Kidney (tissue), 14 donors: ENCODE measurements around the gene SRCIN1. TPM values are rescaled to one million over a fixed set of nuclear protein-coding genes. Genes with fewer than 3 reads are reported as not detected.

Experiments
- DNase-seq, 5 donors: peaks; one replicate each; pipeline ENCODE4 v3.0.0-alpha.2; 2013 to 2020
- FAIRE-seq: peaks from 2 replicates; lab custom pipeline; 2012; peaks lifted over from hg19 to GRCh38; lab: Jason Lieb, UNC
- H3K27ac ChIP-seq, 2 donors: one replicate each; pipeline ENCODE4 v1.7.0; 2013; ENCODE audit warnings: low read depth in 2 of 2, low read length in 2 of 2, inconsistent platforms in 1 of 2
- H3K27me3 ChIP-seq: one replicate; pipeline ENCODE4 v1.7.1; 2013; ENCODE audit warnings: low read length, inconsistent platforms; ENCODE audit not compliant: control insufficient read depth, insufficient read depth
- H3K36me3 ChIP-seq, 3 donors: one replicate each; pipeline versions ENCODE4 v1.7.0 to v1.7.1; 2013; ENCODE audit warnings: low read length in 3 of 3, control low read depth in 1 of 3, inconsistent platforms in 1 of 3; ENCODE audit not compliant: insufficient read depth in 3 of 3, control insufficient read depth in 2 of 3
- H3K4me1 ChIP-seq, 3 donors: one replicate each; pipeline versions ENCODE4 v1.7.0 to v1.7.1; 2013; ENCODE audit warnings: low read length in 3 of 3, inconsistent platforms in 1 of 3, low read depth in 1 of 3; ENCODE audit not compliant: control insufficient read depth in 2 of 3, insufficient read depth in 2 of 3
- H3K4me3 ChIP-seq, 3 donors: one replicate each; pipeline versions ENCODE4 v1.7.0 to v1.8.1; 2013; ENCODE audit warnings: low read length in 3 of 3, control low read depth in 1 of 3, inconsistent platforms in 1 of 3
- H3K9ac ChIP-seq, 3 donors: one replicate each; pipeline versions ENCODE4 v1.7.0 to v1.7.1; 2013; ENCODE audit warnings: low read length in 3 of 3, control low read depth in 1 of 3, inconsistent platforms in 1 of 3
- H3K9me3 ChIP-seq, 3 donors: one replicate each; pipeline versions ENCODE4 v1.7.0 to v1.7.1; 2013; ENCODE audit warnings: low read length in 3 of 3, control low read depth in 1 of 3, inconsistent platforms in 1 of 3; ENCODE audit not compliant: control insufficient read depth in 2 of 3, insufficient read depth in 1 of 3
- intact Hi-C: fragments of 100-400 bp; cut with DNase I; formaldehyde crosslinking; loops from one replicate; pipeline ENCODE4 v1.11.1; 2022
- polyA plus RNA-seq: library from polyadenylated mRNA; stranded (reverse); fragments of 350-450 nt; fragmentation: Illumina TruSeq; extraction: RNeasy Lipid Tissue Mini Kit (QIAGEN cat#74804); gene quantifications from one replicate; pipeline ENCODE4 v1.2.3, GENCODE V29; 2014; ENCODE audit warnings: low read depth, low replicate concordance; ENCODE audit not compliant: insufficient read depth
- total RNA-seq: library from RNA; stranded (reverse); fragmentation: NEBNext Ultra II Directional; extraction: Animal tissue kit (Norgen Biotek cat#: 25700); gene quantifications from one replicate; pipeline ENCODE4 v1.2.1, GENCODE V29; 2021
- TF ChIP-seq, protein P1 (sequence below): IDR thresholded peaks from 3 replicates; pipeline ENCODE4 v1.5.1; 2012; ENCODE audit warnings: mild to moderate bottlenecking, moderate library complexity, borderline replicate concordance; ENCODE audit not compliant: insufficient read depth; ENCODE audit errors: extremely low read depth
- donor health status: control.
- donor health status: control.
- donor health status: control.
- donor health status: control.
- donor health status: control.
- donor health status: DM: yes; HTN: yes; CAD: no.
- donor health status: Normal renal cell carcinoma (clear cell type).

Gene SRCIN1
- total and polyA plus RNA-seq, 2 donors from 2014 or later: 0.34 to 6.1 TPM

GRCh38 chr17:38579083-38579480 is 26.7 kb downstream of the SRCIN1 start:
- Histone ChIP-seq H3K4me3 (no peak overlapping the region), H3K27me3 (peaks cover 16% of the 10 kb centered on the region)
- no peak for FAIRE-seq

DNA sequence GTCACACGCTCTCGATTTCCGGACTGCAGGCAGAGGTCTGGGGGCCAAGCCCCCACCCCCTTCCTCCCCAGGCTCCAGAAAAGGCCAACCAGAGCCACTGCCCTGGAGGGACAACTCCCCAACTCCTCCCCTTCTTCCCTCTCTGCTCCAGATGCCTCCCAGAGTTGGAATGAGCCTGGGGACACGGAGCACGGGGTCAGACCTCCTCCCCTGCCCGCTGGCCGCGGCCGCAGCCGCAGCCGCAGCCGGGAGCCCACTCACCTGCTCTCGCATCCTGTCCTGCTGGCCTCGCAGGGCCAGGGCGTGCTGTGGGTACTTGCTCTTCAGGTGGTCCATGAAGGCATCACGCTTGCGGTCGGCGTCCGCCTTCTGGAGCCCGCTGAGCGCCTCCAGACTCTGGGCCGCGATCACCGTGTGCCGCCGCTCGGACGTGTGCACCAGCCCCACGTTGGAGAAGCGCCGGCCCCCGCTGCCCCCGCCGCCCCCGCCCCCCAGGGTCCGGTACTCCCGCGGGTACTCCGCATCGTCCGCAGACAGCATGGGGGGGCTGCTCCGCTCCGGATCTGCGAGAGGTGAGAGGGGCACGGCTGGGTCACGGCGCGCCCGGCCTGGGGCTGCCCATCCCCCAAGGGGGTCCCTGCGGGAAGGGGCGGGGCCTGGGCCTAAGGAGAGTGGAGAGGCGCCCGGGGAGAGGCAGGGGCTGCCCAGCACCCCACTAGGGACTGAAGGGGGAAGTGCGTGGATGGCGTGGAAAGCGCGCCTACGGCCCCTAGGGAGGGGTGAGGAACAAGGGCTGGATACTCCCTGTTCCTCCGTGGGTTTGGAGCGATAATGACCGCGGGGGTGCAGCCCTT is 27.3 kb downstream of the SRCIN1 start:
- no peak for FAIRE-seq
- peaks cover 16% of the 10 kb centered on the region for H3K27me3 ChIP-seq
- H3K4me3 ChIP-seq: no peak overlapping the region
- H3K9me3 ChIP-seq: no peaks in the 10 kb centered on the region
- peaks cover 0 to 2% (median 0%) of the 10 kb centered on the region in 3 donors for H3K4me1 ChIP-seq
- TF ChIP-seq, protein P1, sequence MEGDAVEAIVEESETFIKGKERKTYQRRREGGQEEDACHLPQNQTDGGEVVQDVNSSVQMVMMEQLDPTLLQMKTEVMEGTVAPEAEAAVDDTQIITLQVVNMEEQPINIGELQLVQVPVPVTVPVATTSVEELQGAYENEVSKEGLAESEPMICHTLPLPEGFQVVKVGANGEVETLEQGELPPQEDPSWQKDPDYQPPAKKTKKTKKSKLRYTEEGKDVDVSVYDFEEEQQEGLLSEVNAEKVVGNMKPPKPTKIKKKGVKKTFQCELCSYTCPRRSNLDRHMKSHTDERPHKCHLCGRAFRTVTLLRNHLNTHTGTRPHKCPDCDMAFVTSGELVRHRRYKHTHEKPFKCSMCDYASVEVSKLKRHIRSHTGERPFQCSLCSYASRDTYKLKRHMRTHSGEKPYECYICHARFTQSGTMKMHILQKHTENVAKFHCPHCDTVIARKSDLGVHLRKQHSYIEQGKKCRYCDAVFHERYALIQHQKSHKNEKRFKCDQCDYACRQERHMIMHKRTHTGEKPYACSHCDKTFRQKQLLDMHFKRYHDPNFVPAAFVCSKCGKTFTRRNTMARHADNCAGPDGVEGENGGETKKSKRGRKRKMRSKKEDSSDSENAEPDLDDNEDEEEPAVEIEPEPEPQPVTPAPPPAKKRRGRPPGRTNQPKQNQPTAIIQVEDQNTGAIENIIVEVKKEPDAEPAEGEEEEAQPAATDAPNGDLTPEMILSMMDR: no peak
- no peak for DNase-seq
- no peak overlapping the region for H3K27ac ChIP-seq
- H3K9ac ChIP-seq: no peak overlapping the region
- intact Hi-C loops: no loop called here
- H3K36me3 ChIP-seq: no peaks in the 10 kb centered on the region

More at GRCh38 chr17:38579083-38579480, 26.7 kb downstream of the SRCIN1 start:
- intact Hi-C loops: no loop called here
- no peak overlapping the region for H3K27ac ChIP-seq
- no peaks in the 10 kb centered on the region for H3K9me3 ChIP-seq
- TF ChIP-seq, protein P1: no peak
- H3K9ac ChIP-seq: no peak overlapping the region
- H3K36me3 ChIP-seq: no peaks in the 10 kb centered on the region
- H3K4me1 ChIP-seq: peaks cover 0 to 2% (median 0%) of the 10 kb centered on the region in 3 donors
- DNase-seq: no peak

DNA sequence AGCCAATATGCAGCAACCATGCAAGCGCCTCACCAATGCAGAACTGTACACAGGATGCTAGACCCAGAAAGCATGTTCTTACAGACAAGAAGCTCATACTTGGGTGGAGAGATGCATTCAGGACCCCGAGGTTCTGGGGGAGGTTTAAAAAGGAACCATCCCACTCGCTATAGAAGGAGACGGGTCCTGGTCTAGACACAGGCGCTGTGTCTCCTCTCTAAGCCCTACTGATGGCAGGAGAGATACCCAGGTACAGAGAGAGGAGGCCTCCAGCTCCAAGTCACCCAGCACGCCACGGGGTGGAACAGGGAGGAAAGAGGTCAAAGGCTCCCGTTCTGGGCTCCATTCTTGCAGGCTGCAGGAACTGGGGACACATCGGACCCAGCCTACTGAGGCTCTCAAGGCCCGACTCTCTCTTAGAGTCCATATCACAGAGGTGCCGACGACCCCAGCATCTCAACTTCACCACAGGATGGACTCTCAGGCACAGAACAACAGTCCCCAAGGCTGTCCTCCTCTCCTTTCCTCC is 28.0 kb downstream of the SRCIN1 start:
- Histone ChIP-seq H3K4me1 (peaks cover 0 to 2% (median 0%) of the 10 kb centered on the region in 3 donors), H3K9ac (no peak overlapping the region), H3K4me3 (no peak overlapping the region), H3K9me3 (no peaks in the 10 kb centered on the region), H3K27ac (no peak overlapping the region), H3K36me3 (no peaks in the 10 kb centered on the region), H3K27me3 (peaks cover 16% of the 10 kb centered on the region)
- FAIRE-seq (no peak), DNase-seq (no peak)
- TF ChIP-seq, protein P1: no peak
- intact Hi-C loops: no loop called here
